Esophagus squamous epithelium (tissue), 5 donors: ENCODE results near the gene TMEM132E. TPM values are rescaled to one million over a fixed set of nuclear protein-coding genes. Genes with fewer than 3 reads are reported as not detected.

Source experiments
- DNase-seq: peaks from one replicate; lab custom pipeline; 2025; lab: John Stamatoyannopoulos, UW
- H3K27ac ChIP-seq, 4 donors: fragments of 200-600 bp; sonication (generic); one replicate each; pipeline ENCODE4 v1.5.1; 2016 to 2019; ENCODE audit warnings: mild to moderate bottlenecking in 1 of 4
- H3K27me3 ChIP-seq, 4 donors: fragments of 200-600 bp; sonication (generic); 1 replicate in 3 of 4; 2 replicates in 1 of 4; pipeline versions ENCODE4 v1.5.1 to v1.6.0; 2017 to 2021; ENCODE audit warnings: antibody characterized with exemption in 1 of 4
- H3K36me3 ChIP-seq, 3 donors: fragments of 200-600 bp; sonication (generic); one replicate each; pipeline ENCODE4 v1.5.1; 2016 to 2019
- H3K4me1 ChIP-seq, 3 donors: fragments of 200-600 bp; sonication (generic); one replicate each; pipeline ENCODE4 v1.5.1; 2017 to 2019
- H3K4me3 ChIP-seq, 4 donors: fragments of 200-600 bp; sonication (generic); 1 replicate in 3 of 4; 2 replicates in 1 of 4; pipeline ENCODE4 v1.5.1; 2016 to 2019; ENCODE audit warnings: mild to moderate bottlenecking in 2 of 4, moderate library complexity in 1 of 4
- H3K9me3 ChIP-seq, 3 donors: fragments of 200-600 bp; sonication (generic); one replicate each; pipeline ENCODE4 v1.5.1; 2016 to 2019
- CTCF ChIP-seq, 6 experiments: fragments of 450-650 bp in 4 of 6; fragments of 200-600 bp in 2 of 6; sonication (generic) in 2 of 6; IDR thresholded peaks; one replicate each; pipeline ENCODE4 v1.5.1; 2016 to 2019; ENCODE audit warnings: antibody characterized with exemption in 6 of 6, mild to moderate bottlenecking in 4 of 6, moderate library complexity in 4 of 6
- POLR2A ChIP-seq, 4 donors: fragments of 450-650 bp; IDR thresholded peaks; one replicate each; pipeline ENCODE4 v1.6.1; 2017; ENCODE audit warnings: antibody characterized with exemption in 4 of 4, mild to moderate bottlenecking in 4 of 4, moderate library complexity in 3 of 4
- WGBS, 2 donors: methylation state at CpG; one replicate each; pipeline ENCODE4 v1.1.5; 2018; 5-methylcytosine and 5-hydroxymethylcytosine counted together
- intact Hi-C: fragments of 100-400 bp; cut with DNase I; formaldehyde crosslinking; loops from one replicate; pipeline ENCODE4 v1.15.0; 2022
- total RNA-seq, 4 donors: library from RNA; depleted of rRNA; stranded (reverse); fragments of >200 nt; gene quantifications; one replicate each; pipeline ENCODE4 v1.1.0, GENCODE V29; 2016
- donor health status: DM: yes; HTN: yes; CAD: no.

TMEM132E gene
- total RNA-seq, 4 donors from 2014 or later: 0.19 TPM; not detected in 3

- no peaks in the 10 kb centered on the region for H3K36me3 ChIP-seq
- TF ChIP-seq CTCF (IDR thresholded peaks at IDR 0.05) (no peak), POLR2A (IDR thresholded peaks at IDR 0.05) (no peak)
- H3K4me1 ChIP-seq: peaks cover 0 to 10% (median 0%) of the 10 kb centered on the region in 3 donors
- H3K27me3 ChIP-seq: peaks cover 0 to 85% (median 0%) of the 10 kb centered on the region in 4 donors
- 50 to 60% methylated on average over 1 to 3 of the region's 3 CpGs for WGBS, 2 donors
- H3K27ac ChIP-seq: no peak overlapping the region
- no peak overlapping the region for H3K4me3 ChIP-seq
- intact Hi-C loops: no loop called here
- no peak for DNase-seq
- H3K9me3 ChIP-seq: no peaks in the 10 kb centered on the region
These were observed 35.9 kb downstream of the TMEM132E start for GRCh38 chr17:34615326-34615725.

GRCh38 chr17:34616148-34616547, 36.8 kb downstream of the TMEM132E start:
- WGBS, 2 donors: 0 to 26% methylated on average over 1 to 2 of the region's 3 CpGs
- H3K9me3 ChIP-seq: no peaks in the 10 kb centered on the region
- TF ChIP-seq POLR2A (IDR thresholded peaks at IDR 0.05) (no peak), CTCF (IDR thresholded peaks at IDR 0.05) (no peak)
- H3K36me3 ChIP-seq: no peaks in the 10 kb centered on the region
- H3K27me3 ChIP-seq: peaks cover 0 to 83% (median 0%) of the 10 kb centered on the region in 4 donors
- H3K27ac ChIP-seq: no peak overlapping the region
- DNase-seq: no peak
- no peak overlapping the region for H3K4me3 ChIP-seq
- H3K4me1 ChIP-seq: peaks cover 0 to 10% (median 0%) of the 10 kb centered on the region in 3 donors
- intact Hi-C loops: no loop called here

GRCh38 chr17:34617398-34617797, 38.0 kb downstream of the TMEM132E start:
- TF ChIP-seq CTCF (IDR thresholded peaks at IDR 0.05): no peak
- TF ChIP-seq POLR2A (IDR thresholded peaks at IDR 0.05): no peak
- Histone ChIP-seq H3K4me1 (peaks cover 0 to 10% (median 0%) of the 10 kb centered on the region in 3 donors), H3K27me3 (peaks cover 0 to 82% (median 0%) of the 10 kb centered on the region in 4 donors), H3K36me3 (no peaks in the 10 kb centered on the region), H3K9me3 (no peaks in the 10 kb centered on the region), H3K27ac (no peak overlapping the region), H3K4me3 (no peak overlapping the region)
- 38% methylated on average over 4 of the region's 4 CpGs for WGBS, 2 donors
- DNase-seq: no peak
- intact Hi-C loops: no loop called here

- H3K4me3 ChIP-seq: no peak overlapping the region
- DNase-seq: no peak
- H3K4me1 ChIP-seq: no peaks in the 10 kb centered on the region
- no peak for TF ChIP-seq CTCF (IDR thresholded peaks at IDR 0.05)
- TF ChIP-seq POLR2A (IDR thresholded peaks at IDR 0.05): no peak
- 46 to 50% methylated on average over 2 to 3 of the region's 3 CpGs for WGBS, 2 donors
- H3K27ac ChIP-seq: no peak overlapping the region
- H3K9me3 ChIP-seq: no peaks in the 10 kb centered on the region
- intact Hi-C loops: no loop called here
- peaks cover 0 to 80% (median 0%) of the 10 kb centered on the region in 4 donors for H3K27me3 ChIP-seq
- H3K36me3 ChIP-seq: no peaks in the 10 kb centered on the region
These were observed 40.4 kb downstream of the TMEM132E start for GRCh38 chr17:34619687-34620217.

DNA sequence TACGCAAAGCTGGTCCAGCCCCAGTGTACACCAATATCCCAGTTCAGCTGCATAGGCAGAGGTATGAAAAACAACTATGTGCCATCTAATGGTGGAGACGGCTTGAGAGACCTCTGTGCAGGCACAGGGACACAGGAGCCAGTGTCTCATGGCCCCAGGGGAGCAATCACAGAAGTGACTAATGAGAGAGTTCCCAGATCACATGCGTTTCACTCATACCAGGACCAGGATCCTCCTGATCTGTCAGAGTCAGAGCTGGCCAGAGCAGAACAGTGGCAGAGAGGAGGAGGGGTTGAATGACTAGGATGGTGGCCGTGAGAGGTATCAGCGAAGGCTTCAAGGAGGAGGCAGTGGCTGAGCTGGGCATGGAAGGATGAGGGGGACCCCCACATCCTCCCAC, 41.1 kb downstream of the TMEM132E start:
- Histone ChIP-seq H3K4me1 (no peaks in the 10 kb centered on the region), H3K27me3 (peaks cover 0 to 83% (median 0%) of the 10 kb centered on the region in 4 donors), H3K36me3 (no peaks in the 10 kb centered on the region), H3K4me3 (no peak overlapping the region), H3K9me3 (no peaks in the 10 kb centered on the region), H3K27ac (no peak overlapping the region)
- no peak for DNase-seq
- intact Hi-C loops: no loop called here
- 74 to 83% methylated on average over 3 to 4 of the region's 5 CpGs for WGBS, 2 donors
- TF ChIP-seq POLR2A (IDR thresholded peaks at IDR 0.05): no peak
- no peak for TF ChIP-seq CTCF (IDR thresholded peaks at IDR 0.05)
